ENCODE measurements around the gene FUT7.

GRCh38 chr9:137009938-137010732, 21.8 kb downstream of the FUT7 start:
- TF ChIP-seq CTCF (IDR thresholded peaks at IDR 0.05; ENCODE audit: insufficient read depth, low read length, poor library complexity, severe bottlenecking) (no peak), EZH2phosphoT487 (conservative IDR thresholded peaks at IDR 0.05; ENCODE audit: low read length) (no peak)

Measured in SU-DHL-6 (cell line).